Measurements from ENCODE around the gene UGT1A3. TPM values are rescaled to one million over a fixed set of nuclear protein-coding genes. Genes with fewer than 3 reads are reported as not detected.
"Not testable (repeated sequence)": the region's sequence is repeated elsewhere in the genome, so short reads cannot be mapped to it uniquely, and the experiment has no call there.

The UGT1A3 gene
- total RNA-seq: not detected in 2 replicates
- polyA plus RNA-seq (2012): not detected

GRCh38 chr2:233728723-233729301 lies at the start of gene UGT1A3:
Gene UGT1A3, plus strand, starts transcription at chr2:233729042. Its CDS starts 85 bp downstream, at chr2:233729127.
- DNase-seq (ENCODE audit: low read depth): no peak

GRCh38 chr2:233679196-233679595 lies 49.6 kb upstream of the UGT1A3 start:
- no peak for DNase-seq (ENCODE audit: low read depth)

- DNase-seq (ENCODE audit: low read depth): no peak
These were observed 48.3 kb upstream of the UGT1A3 start for GRCh38 chr2:233680361-233681045.

- no peak for DNase-seq (ENCODE audit: low read depth)
These were observed 47.2 kb upstream of the UGT1A3 start, which contains the start of gene UGT1A7 for GRCh38 chr2:233681521-233682099. Gene UGT1A7, plus strand, starts transcription at chr2:233681901. Its CDS starts 37 bp downstream, at chr2:233681938.

- DNase-seq (ENCODE audit: low read depth): no peak
These were observed 44.2 kb upstream of the UGT1A3 start for GRCh38 chr2:233684640-233685039.

- DNase-seq (ENCODE audit: low read depth): no peak
These were observed 41.9 kb upstream of the UGT1A3 start for GRCh38 chr2:233686928-233687327.

GRCh38 chr2:233688341-233688740 lies 40.5 kb upstream of the UGT1A3 start:
- no peak for DNase-seq (ENCODE audit: low read depth)

- DNase-seq (ENCODE audit: low read depth): no peak
These were observed 39.8 kb upstream of the UGT1A3 start for GRCh38 chr2:233689031-233689430.

GRCh38 chr2:233689501-233689900 lies 39.3 kb upstream of the UGT1A3 start:
- no peak for DNase-seq (ENCODE audit: low read depth)

- no peak for DNase-seq (ENCODE audit: low read depth)
These were observed 38.4 kb upstream of the UGT1A3 start for GRCh38 chr2:233690444-233690843.

GRCh38 chr2:233691443-233692433 lies 37.1 kb upstream of the UGT1A3 start:
- DNase-seq (ENCODE audit: low read depth): no peak

- DNase-seq (ENCODE audit: low read depth): no peak
These were observed 36.2 kb upstream of the UGT1A3 start, which contains the start of gene UGT1A6 for GRCh38 chr2:233692648-233693047. Gene UGT1A6, plus strand, starts transcription at chr2:233692890. Its CDS starts 115 bp downstream, at chr2:233693005.

- DNase-seq (ENCODE audit: low read depth): no peak
These were observed 34.9 kb upstream of the UGT1A3 start for GRCh38 chr2:233693963-233694362.

GRCh38 chr2:233698740-233699139 lies 30.1 kb upstream of the UGT1A3 start:
- DNase-seq (ENCODE audit: low read depth): no peak

- DNase-seq (ENCODE audit: low read depth): no peak
These were observed 29.3 kb upstream of the UGT1A3 start for GRCh38 chr2:233699424-233700027.

- DNase-seq (ENCODE audit: low read depth): no peak
These were observed 28.7 kb upstream of the UGT1A3 start for GRCh38 chr2:233700028-233700635.

GRCh38 chr2:233700842-233701241 lies 28.0 kb upstream of the UGT1A3 start:
- not testable (repeated sequence) for DNase-seq (ENCODE audit: low read depth)

GRCh38 chr2:233702238-233702637 lies 26.6 kb upstream of the UGT1A3 start:
- no peak for DNase-seq (ENCODE audit: low read depth)

GRCh38 chr2:233705911-233706506 lies 22.8 kb upstream of the UGT1A3 start:
- peak; percentile 7 for DNase-seq (ENCODE audit: low read depth)

GRCh38 chr2:233706720-233707119 lies 22.1 kb upstream of the UGT1A3 start:
- no peak for DNase-seq (ENCODE audit: low read depth)

Measured in myocyte (in vitro differentiated cells).